RWPE2 (cell line): ENCODE data around the gene INCA1.

Source experiments
- ATAC-seq: fragments of 200-7000 bp; cut with Tn5 transposase; 3 replicates; pipeline ENCODE4 v1.9.1; 2021; ENCODE audit warnings: low read depth
- DNase-seq: peaks from one replicate; pipeline ENCODE4 v3.0.0-alpha.2; 2020; ENCODE audit warnings: low spot score
- H3K27ac ChIP-seq: fragments of 450-650 bp; 2 replicates; pipeline ENCODE4 v1.5.1; 2017; ENCODE audit warnings: mild to moderate bottlenecking; ENCODE audit not compliant: poor library complexity, severe bottlenecking
- H3K27me3 ChIP-seq: fragments of 250-450 bp; sonication (Bioruptor Pico); 2 replicates; pipeline ENCODE4 v1.5.1; 2021; ENCODE audit warnings: mild to moderate bottlenecking, moderate library complexity; ENCODE audit not compliant: insufficient read depth, poor library complexity, severe bottlenecking
- H3K36me3 ChIP-seq: fragments of 250-450 bp; sonication (Bioruptor Pico); 2 replicates; pipeline ENCODE4 v1.5.1; 2020; ENCODE audit warnings: low read depth, mild to moderate bottlenecking, moderate library complexity
- H3K4me1 ChIP-seq: fragments of 250-450 bp; sonication (Bioruptor Pico); 2 replicates; pipeline ENCODE4 v1.5.1; 2021; ENCODE audit warnings: mild to moderate bottlenecking, moderate library complexity; ENCODE audit not compliant: insufficient read depth, poor library complexity, severe bottlenecking
- H3K4me3 ChIP-seq: fragments of 250-450 bp; sonication (Bioruptor Pico); 2 replicates; pipeline ENCODE4 v1.5.1; 2021; ENCODE audit warnings: mild to moderate bottlenecking, moderate library complexity; ENCODE audit not compliant: severe bottlenecking
- H3K9me3 ChIP-seq: fragments of 250-450 bp; sonication (Bioruptor Pico); 2 replicates; pipeline ENCODE4 v1.5.1; 2021; ENCODE audit warnings: mild to moderate bottlenecking, moderate library complexity; ENCODE audit not compliant: severe bottlenecking
- CTCF ChIP-seq: fragments of 450-650 bp; IDR thresholded peaks from one replicate; pipeline ENCODE4 v1.5.1; 2017; ENCODE audit warnings: mild to moderate bottlenecking, moderate library complexity; ENCODE audit not compliant: poor library complexity, severe bottlenecking

INCA1 gene

GRCh38 chr17:5042157-5043022 is 45.1 kb upstream of the INCA1 start:
- Histone ChIP-seq H3K27me3 (no peaks in the 10 kb centered on the region), H3K4me3 (no peak overlapping the region), H3K9me3 (no peaks in the 10 kb centered on the region), H3K27ac (no peak overlapping the region), H3K4me1 (no peaks in the 10 kb centered on the region), H3K36me3 (no peaks in the 10 kb centered on the region)
- DNase-seq (no peak), ATAC-seq (no peak)
- TF ChIP-seq CTCF = no peak

- no peaks in the 10 kb centered on the region for H3K4me1 ChIP-seq
- H3K36me3 ChIP-seq = no peaks in the 10 kb centered on the region
- TF ChIP-seq CTCF = no peak
- H3K27ac ChIP-seq = no peak within 1 kb of the TSS
- ATAC-seq = peak; percentile 25; the same call in 1 of the 3 replicates
- H3K27me3 ChIP-seq = no peaks in the 10 kb centered on the region
- peak within 1 kb of the TSS; percentile 26 for H3K4me3 ChIP-seq
- no peak for DNase-seq
- no peaks in the 10 kb centered on the region for H3K9me3 ChIP-seq
Measured at GRCh38 chr17:5035315-5035714, 38.0 kb upstream of the INCA1 start, which contains the start of gene SLC52A1. TSS of gene SLC52A1 (minus strand) at chr17:5035426. CDS start at chr17:5034606, 820 bp downstream.

GRCh38 chr17:5034651-5035050 is 37.3 kb upstream of the INCA1 start:
- TF ChIP-seq CTCF = no peak
- Histone ChIP-seq H3K36me3 (no peaks in the 10 kb centered on the region), H3K27ac (no peak overlapping the region), H3K9me3 (no peaks in the 10 kb centered on the region), H3K27me3 (no peaks in the 10 kb centered on the region), H3K4me3 (no peak overlapping the region), H3K4me1 (no peaks in the 10 kb centered on the region)
- ATAC-seq = no peak
- no peak for DNase-seq

GRCh38 chr17:5034063-5034462 is 36.7 kb upstream of the INCA1 start:
- ATAC-seq (no peak), DNase-seq (no peak)
- H3K9me3 ChIP-seq = no peaks in the 10 kb centered on the region
- TF ChIP-seq CTCF = no peak
- H3K4me1 ChIP-seq = no peaks in the 10 kb centered on the region
- no peak overlapping the region for H3K4me3 ChIP-seq
- no peak overlapping the region for H3K27ac ChIP-seq
- H3K27me3 ChIP-seq = no peaks in the 10 kb centered on the region
- H3K36me3 ChIP-seq = no peaks in the 10 kb centered on the region
